Cardiac muscle cell (in vitro differentiated cells and primary cell): ENCODE results near the gene OR13A1. TPM values are rescaled to one million over a fixed set of nuclear protein-coding genes. Genes with fewer than 3 reads are reported as not detected.
"Not testable (repeated sequence)": the region's sequence is repeated elsewhere in the genome, so short reads cannot be mapped to it uniquely, and the experiment has no call there.

Source experiments
- DNase-seq, 2 donors: peaks; one replicate each; pipeline versions ENCODE4 v3.0.0 to v3.0.0-alpha.2; 2010 to 2017; ENCODE audit warnings: low read depth in 1 of 2, low spot score in 1 of 2
- H3K27ac ChIP-seq: fragments of 200-600 bp; sonication (generic); 2 replicates; pipeline ENCODE4 v1.5.1; 2016
- H3K27me3 ChIP-seq: fragments of 200-600 bp; sonication (generic); 2 replicates; pipeline ENCODE4 v1.6.0; 2016; ENCODE audit warnings: control low read depth
- H3K36me3 ChIP-seq: fragments of 200-600 bp; sonication (generic); 2 replicates; pipeline ENCODE4 v1.5.1; 2016; ENCODE audit warnings: control low read depth
- H3K4me1 ChIP-seq: fragments of 200-600 bp; sonication (generic); 2 replicates; pipeline ENCODE4 v1.8.1; 2017; ENCODE audit warnings: low read depth, mild to moderate bottlenecking, mixed run types
- H3K4me3 ChIP-seq: fragments of 200-600 bp; sonication (generic); 2 replicates; pipeline ENCODE4 v1.5.1; 2016; ENCODE audit warnings: mild to moderate bottlenecking
- H3K9me3 ChIP-seq: fragments of 200-600 bp; sonication (generic); 2 replicates; pipeline ENCODE4 v1.5.1; 2017; ENCODE audit warnings: low read depth, mild to moderate bottlenecking, control low read depth
- polyA plus RNA-seq: library from polyadenylated mRNA; unstranded; fragments of >200 nt; fragmentation: Nextera tagmentation; extraction: Ambion mirVana; gene quantifications from 2 replicates; pipeline ENCODE4 v1.2.1, GENCODE V29; 2016
- total RNA-seq: library from RNA; depleted of rRNA; stranded (reverse); fragments of >200 nt; gene quantifications from 2 replicates; pipeline ENCODE4 v1.2.3, GENCODE V29; 2016
- TF ChIP-seq, protein P1 (sequence below): IDR thresholded peaks from 2 replicates; pipeline ENCODE4 v1.5.1; 2012; ENCODE audit warnings: low read depth, mild to moderate bottlenecking, low read length

Gene OR13A1
- total and polyA plus RNA-seq, 2 experiments from 2014 or later, result 0.15 to 0.38 TPM

DNA sequence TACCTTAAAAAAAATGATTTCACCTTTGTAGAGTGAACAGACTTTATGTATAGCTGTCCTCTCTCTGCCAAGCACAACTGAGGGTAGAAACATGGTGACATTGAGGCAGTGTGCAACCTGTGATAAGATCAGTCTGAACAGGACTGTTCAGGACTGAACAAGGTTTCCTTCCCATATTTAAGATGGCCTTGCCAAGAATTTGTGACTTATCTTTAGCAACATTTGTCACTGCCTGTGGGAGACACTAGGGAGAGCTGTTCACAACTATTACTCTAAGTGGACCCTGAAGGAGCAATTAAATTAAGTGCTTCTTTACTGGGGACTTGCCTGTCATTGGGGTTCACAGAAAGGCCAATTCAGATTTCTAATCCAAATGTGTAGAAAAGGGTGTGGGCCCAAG is 6.7 kb downstream of the OR13A1 start:
- TF ChIP-seq, protein P1, sequence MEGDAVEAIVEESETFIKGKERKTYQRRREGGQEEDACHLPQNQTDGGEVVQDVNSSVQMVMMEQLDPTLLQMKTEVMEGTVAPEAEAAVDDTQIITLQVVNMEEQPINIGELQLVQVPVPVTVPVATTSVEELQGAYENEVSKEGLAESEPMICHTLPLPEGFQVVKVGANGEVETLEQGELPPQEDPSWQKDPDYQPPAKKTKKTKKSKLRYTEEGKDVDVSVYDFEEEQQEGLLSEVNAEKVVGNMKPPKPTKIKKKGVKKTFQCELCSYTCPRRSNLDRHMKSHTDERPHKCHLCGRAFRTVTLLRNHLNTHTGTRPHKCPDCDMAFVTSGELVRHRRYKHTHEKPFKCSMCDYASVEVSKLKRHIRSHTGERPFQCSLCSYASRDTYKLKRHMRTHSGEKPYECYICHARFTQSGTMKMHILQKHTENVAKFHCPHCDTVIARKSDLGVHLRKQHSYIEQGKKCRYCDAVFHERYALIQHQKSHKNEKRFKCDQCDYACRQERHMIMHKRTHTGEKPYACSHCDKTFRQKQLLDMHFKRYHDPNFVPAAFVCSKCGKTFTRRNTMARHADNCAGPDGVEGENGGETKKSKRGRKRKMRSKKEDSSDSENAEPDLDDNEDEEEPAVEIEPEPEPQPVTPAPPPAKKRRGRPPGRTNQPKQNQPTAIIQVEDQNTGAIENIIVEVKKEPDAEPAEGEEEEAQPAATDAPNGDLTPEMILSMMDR, result no peak
- DNase-seq, result peak; percentile 1 to 55
- H3K27ac ChIP-seq, result no peak overlapping the region
- H3K4me3 ChIP-seq, result no peak overlapping the region
- H3K4me1 ChIP-seq, result no peaks in the 10 kb centered on the region
- no peaks in the 10 kb centered on the region for H3K9me3 ChIP-seq
- no peaks in the 10 kb centered on the region for H3K36me3 ChIP-seq
- peaks cover 6% of the 10 kb centered on the region for H3K27me3 ChIP-seq

DNA sequence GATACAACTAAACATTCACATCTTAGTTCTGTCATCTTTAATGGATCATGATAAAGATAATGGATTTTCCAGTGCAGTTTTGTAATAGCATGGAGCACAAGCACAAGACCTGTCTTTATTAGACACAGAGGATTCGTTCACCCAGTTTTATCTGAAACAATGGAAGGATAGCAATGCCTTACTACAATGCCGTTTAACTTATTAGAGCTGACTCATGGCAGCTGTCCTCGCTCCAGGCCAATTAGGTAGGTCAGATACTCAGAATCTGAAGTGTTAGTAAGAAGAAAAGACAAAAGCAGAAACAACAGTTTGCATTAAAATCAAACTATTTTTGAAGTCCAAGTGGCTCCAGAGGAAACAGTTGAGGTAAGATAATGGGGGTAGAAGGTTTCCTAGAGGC is 12.8 kb downstream of the OR13A1 start:
- H3K27ac ChIP-seq, result no peak overlapping the region
- TF ChIP-seq, protein P1, result no peak

DNA sequence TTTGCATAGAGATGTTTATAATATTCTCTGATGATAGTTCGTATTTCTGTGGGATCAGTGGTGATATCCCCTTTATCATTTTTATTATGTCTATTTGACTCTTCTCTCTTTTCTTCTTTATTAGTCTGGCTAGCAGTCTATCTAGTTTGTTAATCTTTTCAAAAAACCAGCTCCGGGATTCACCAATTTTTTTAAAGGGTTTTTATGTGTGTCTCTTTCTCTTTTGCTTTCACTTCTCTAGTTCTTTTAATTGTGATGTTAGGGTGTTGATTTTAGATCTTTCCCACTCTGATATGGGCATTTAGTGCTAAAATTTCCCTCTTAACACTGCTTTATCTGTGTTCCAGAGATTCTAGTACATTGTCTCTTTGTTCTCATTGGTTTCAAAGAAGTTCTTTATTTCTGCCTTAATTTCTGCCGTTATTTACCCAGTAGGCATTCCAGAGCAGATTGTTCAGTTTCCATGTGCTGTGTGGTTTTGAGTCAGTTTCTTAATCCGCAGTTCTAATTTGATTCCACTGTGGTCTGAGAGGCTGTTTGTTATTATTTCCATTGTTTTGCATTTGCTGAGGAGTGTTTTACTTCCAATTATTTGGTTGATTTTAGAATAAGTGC is 17.0 kb downstream of the OR13A1 start:
- not testable (repeated sequence) for H3K9me3 ChIP-seq, H3K4me3 ChIP-seq, H3K27ac ChIP-seq, H3K4me1 ChIP-seq, DNase-seq, H3K27me3 ChIP-seq, H3K36me3 ChIP-seq

More for the DNA sequence above, 12.8 kb downstream of the OR13A1 start:
- Histone ChIP-seq H3K27me3 (peaks cover 6% of the 10 kb centered on the region), H3K4me1 (no peaks in the 10 kb centered on the region), H3K36me3 (no peaks in the 10 kb centered on the region), H3K9me3 (no peaks in the 10 kb centered on the region), H3K4me3 (no peak overlapping the region)
- no peak for DNase-seq

DNA sequence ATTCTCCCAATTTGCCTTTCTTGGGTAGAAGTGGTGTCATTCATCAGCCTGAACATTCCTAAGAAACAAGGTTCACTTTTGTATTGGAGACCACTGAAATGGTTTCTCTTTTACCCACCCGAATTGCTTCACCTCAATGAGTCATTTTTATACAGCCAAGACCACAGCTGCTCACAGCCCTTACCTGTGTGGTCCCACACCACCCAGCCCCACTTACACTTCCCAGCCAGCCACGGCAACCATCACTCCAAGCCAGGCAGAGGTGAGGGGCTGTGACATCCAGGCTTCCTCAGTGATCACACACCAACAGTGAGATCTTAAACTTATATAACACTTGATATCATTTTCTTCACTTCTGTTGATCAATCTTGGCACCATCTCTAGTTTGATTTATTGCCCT is 20.7 kb downstream of the OR13A1 start:
- no peak overlapping the region for H3K27ac ChIP-seq
- no peaks in the 10 kb centered on the region for H3K9me3 ChIP-seq
- TF ChIP-seq, protein P1, result no peak
- H3K4me1 ChIP-seq, result no peaks in the 10 kb centered on the region
- DNase-seq, result no peak
- H3K27me3 ChIP-seq, result peaks cover 5% of the 10 kb centered on the region
- no peaks in the 10 kb centered on the region for H3K36me3 ChIP-seq
- H3K4me3 ChIP-seq, result no peak overlapping the region

DNA sequence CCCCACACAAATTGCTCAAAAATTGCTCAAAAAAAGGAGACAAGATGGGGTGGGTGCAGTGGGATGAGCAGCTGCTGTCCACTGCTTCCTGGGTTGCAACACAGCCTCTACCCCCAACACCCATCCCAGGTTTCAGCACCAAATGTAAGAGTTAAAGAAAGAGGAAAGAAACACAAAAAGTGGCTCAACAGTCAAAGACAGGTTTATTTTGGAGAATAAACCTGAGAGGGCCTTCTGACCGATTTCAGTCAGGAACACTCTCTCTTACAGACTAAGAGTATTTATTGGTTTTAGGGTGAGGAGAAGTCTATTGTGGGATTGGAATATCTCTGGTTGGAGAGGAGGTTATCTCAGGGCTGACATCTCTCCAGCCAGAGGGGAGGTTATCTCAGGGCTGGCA is 28.4 kb downstream of the OR13A1 start:
- TF ChIP-seq, protein P1, result no peak
- no peak overlapping the region for H3K27ac ChIP-seq
- no peak for DNase-seq
- H3K27me3 ChIP-seq, result no peaks in the 10 kb centered on the region
- H3K4me1 ChIP-seq, result no peaks in the 10 kb centered on the region
- H3K9me3 ChIP-seq, result no peaks in the 10 kb centered on the region
- no peak overlapping the region for H3K4me3 ChIP-seq
- H3K36me3 ChIP-seq, result no peaks in the 10 kb centered on the region

DNA sequence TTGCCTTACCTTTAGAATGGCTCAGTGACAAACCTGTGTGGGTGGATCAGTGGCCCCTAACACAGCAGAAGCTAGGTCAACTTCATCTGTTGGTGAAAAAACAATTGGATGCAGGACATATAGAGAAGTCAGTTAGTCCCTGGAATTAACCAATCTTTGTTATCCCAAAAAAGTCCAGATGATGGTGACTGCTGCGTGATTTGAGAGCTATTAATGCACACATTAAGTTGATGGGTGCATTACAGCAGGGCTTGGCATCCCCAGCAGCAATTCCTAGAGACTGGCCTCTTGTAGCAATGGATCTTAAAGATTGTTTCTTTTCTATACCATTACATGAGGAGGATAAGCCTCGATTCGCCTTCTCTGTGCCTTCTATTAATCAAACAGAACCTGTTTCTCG is 33.3 kb downstream of the OR13A1 start:
- no peak for DNase-seq
- Histone ChIP-seq H3K27me3 (no peaks in the 10 kb centered on the region), H3K4me1 (no peaks in the 10 kb centered on the region), H3K36me3 (no peaks in the 10 kb centered on the region), H3K4me3 (no peak overlapping the region), H3K27ac (no peak overlapping the region), H3K9me3 (no peaks in the 10 kb centered on the region)
- TF ChIP-seq, protein P1, result no peak
